ENCODE results near the gene ARL3. TPM values are rescaled to one million over a fixed set of nuclear protein-coding genes. Genes with fewer than 3 reads are reported as not detected.

Gene ARL3
- total RNA-seq, 2 donors from 2014 or later = 3.2 to 3.7 TPM

DNA sequence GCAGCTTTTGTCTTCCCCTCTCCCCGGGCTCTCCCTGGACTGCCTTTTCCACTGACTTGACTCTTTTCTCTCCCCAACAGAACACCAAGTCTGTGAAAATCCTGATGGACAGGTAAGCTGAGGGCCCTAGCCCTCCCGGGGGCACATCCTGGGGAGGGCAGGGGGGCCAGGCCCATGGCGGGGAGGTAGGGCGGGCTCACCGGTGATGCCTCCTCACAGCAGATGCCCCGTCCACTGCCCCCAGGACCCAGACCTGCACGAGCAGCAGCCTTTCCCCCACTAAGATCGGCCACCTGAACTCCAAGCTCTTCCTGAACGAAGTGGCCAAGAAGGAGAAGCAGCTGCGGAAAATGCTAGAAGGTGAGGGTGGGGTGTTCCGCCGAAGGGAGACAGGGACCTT is 58.2 kb downstream of the ARL3 start:
- Mint-ChIP-seq H3K36me3 (ENCODE audit: low read depth) (peaks cover 2% of the 10 kb centered on the region), H3K4me1 (peaks cover 40% of the 10 kb centered on the region), H3K4me3 (no peak overlapping the region), H3K27me3 (no peaks in the 10 kb centered on the region), H3K27ac (no peak overlapping the region)
- DNase-seq (no peak), ATAC-seq (no peak)
- no peaks in the 10 kb centered on the region for H3K9me3 ChIP-seq (ENCODE audit: control insufficient read depth, low read length, poor library complexity, severe bottlenecking)

DNA sequence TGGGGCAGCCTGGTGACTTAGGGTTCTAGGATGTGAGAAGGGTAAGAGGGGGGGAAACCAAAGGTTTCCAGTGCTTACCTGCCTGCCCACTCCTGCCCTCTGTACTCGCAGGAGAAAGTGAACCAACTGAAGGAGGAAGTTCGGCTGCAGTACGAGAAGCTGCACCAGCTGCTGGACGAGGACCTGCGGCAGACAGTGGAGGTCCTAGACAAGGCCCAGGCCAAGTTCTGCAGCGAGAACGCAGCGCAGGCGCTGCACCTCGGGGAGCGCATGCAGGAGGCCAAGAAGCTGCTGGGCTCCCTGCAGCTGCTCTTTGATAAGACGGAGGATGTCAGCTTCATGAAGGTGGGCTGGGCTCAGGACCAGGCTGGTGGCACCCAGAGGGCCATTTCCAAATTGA is 59.2 kb downstream of the ARL3 start:
- Mint-ChIP-seq H3K4me1 (peaks cover 43% of the 10 kb centered on the region), H3K27ac (no peak overlapping the region), H3K36me3 (ENCODE audit: low read depth) (peaks cover 2% of the 10 kb centered on the region)

DNA sequence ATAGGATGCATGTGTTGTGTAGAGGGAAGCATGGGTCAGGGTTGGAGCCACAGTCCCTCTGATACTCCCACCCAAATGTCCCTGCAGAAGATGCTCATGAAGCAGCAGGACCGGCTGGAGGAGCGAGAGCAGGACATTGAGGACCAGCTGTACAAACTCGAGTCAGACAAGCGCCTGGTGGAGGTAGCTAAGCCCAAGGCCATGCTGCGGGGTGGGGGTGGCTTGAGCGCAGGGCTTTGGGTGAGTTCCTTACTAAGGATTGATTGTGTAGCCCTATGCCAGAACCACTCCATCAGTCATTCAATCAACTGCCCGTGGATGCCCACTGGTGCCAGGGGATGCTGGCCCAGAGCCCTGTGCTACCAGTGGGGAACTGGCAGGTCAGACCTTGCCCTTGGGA is 59.6 kb downstream of the ARL3 start:
- Mint-ChIP-seq H3K4me3 (no peak overlapping the region), H3K36me3 (ENCODE audit: low read depth) (peaks cover 2% of the 10 kb centered on the region), H3K4me1 (peaks cover 45% of the 10 kb centered on the region), H3K27ac (peak overlapping the region; percentile 99), H3K27me3 (no peaks in the 10 kb centered on the region)
- ATAC-seq (no peak), DNase-seq (no peak)
- H3K9me3 ChIP-seq (ENCODE audit: control insufficient read depth, low read length, poor library complexity, severe bottlenecking) = no peaks in the 10 kb centered on the region

More for the DNA sequence above, 59.2 kb downstream of the ARL3 start:
- no peaks in the 10 kb centered on the region for H3K9me3 ChIP-seq (ENCODE audit: control insufficient read depth, low read length, poor library complexity, severe bottlenecking)
- ATAC-seq (no peak), DNase-seq (no peak)
- Mint-ChIP-seq H3K27me3 (no peaks in the 10 kb centered on the region), H3K4me3 (no peak overlapping the region)

DNA sequence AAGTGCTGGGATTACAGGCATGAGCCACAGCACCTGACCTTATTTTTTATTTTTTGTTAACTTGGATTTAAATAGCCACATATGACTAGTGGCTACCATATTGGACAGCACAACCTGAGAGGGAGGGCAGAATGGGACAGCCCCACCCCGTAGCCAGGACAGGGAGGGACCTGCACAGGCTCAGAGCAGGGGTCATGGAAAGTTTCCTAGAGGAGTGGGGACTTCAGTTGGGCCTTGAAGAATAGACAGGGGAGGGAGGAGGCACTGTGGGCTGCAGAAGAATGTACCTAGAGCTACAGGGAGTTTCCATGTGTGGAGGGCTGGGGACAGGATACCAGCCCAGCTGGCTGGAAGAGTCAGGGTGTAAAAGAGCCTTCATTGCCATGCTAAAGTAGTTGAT is 61.1 kb downstream of the ARL3 start:
- H3K9me3 ChIP-seq (ENCODE audit: control insufficient read depth, low read length, poor library complexity, severe bottlenecking) = no peaks in the 10 kb centered on the region
- Mint-ChIP-seq H3K27ac (peak overlapping the region; percentile 99), H3K4me3 (no peak overlapping the region), H3K27me3 (no peaks in the 10 kb centered on the region), H3K4me1 (peaks cover 52% of the 10 kb centered on the region), H3K36me3 (ENCODE audit: low read depth) (peaks cover 2% of the 10 kb centered on the region)
- ATAC-seq (no peak), DNase-seq (no peak)

DNA sequence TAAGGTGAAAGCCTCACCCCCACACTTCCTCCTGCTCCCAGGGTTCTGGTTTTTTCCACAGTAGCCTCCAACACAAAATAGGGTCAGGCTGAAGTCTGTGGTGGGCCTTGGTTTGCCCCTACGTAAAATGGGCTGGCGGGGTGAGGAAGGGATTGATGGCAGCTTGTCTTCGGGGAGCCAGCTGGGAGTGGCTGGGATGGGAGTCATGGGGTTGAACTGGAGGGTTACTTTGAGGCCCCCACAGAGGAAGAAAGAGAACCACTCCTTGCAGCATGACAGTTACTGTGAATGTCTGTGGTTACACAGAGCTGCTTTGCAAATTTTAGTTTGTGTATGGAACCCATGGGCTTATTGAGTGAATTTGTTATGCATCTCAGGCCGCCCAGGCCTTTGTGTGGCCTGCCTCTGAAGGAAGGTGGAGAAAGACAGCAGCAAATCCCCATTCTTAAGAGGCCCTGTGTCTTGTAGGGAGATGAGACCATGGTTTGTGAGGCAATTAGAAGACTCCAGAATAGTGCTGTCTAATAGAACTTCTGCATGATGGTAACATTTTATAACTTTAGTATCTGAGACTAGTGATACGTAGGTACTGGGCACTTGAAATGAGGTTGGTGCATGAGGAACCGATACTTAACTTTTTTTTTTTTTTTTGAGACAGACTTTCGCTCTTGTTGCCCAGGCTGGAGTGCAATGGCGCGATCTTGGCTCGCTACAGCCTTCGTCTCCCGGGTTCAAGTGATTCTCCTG is 61.9 kb downstream of the ARL3 start:
- peaks cover 52% of the 10 kb centered on the region for H3K4me1 Mint-ChIP-seq
- no peaks in the 10 kb centered on the region for H3K27me3 Mint-ChIP-seq
- peak overlapping the region; percentile 99 for H3K27ac Mint-ChIP-seq
- ATAC-seq = no peak
- DNase-seq = no peak
- no peaks in the 10 kb centered on the region for H3K9me3 ChIP-seq (ENCODE audit: control insufficient read depth, low read length, poor library complexity, severe bottlenecking)
- H3K36me3 Mint-ChIP-seq (ENCODE audit: low read depth) = peaks cover 2% of the 10 kb centered on the region
- peak overlapping the region; percentile 62 for H3K4me3 Mint-ChIP-seq

DNA sequence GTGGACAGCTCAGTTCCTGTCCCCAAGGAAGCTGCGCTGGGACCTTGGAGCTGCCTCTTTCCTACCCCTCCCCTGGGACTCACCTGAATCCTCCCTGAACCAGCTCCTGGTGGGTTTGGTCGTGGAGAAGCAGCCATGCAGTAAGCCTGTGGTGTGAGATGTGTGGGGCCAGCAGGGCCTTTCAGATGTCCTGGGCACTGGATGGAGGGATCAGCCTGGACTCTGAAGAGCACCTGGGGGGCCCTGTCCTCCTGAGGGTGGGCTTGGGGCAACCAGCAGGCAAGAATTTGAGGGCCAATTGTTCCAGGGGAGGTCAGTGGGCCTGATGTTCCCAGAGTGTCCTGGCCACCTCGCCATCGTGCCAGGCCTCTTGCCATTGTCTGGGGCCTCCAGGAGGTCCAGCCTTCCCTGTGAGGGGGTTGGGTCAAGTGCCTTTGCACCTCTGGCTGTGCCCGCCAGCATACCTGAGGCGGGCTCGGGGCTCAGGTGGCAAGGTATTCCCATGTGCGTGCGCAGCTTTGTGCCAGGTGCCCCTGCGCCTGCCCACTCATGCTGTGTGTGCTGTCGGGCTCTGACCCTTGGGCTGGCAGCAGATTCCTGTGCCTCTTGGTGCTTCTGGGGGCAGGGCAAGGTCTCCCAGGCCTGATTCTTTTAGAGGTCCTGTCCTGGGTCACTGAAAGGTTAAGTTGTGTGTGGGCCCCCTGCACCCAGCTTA is 62.6 kb downstream of the ARL3 start:
- ATAC-seq (no peak), DNase-seq (no peak)
- H3K27ac Mint-ChIP-seq = peak overlapping the region; percentile 99
- no peaks in the 10 kb centered on the region for H3K9me3 ChIP-seq (ENCODE audit: control insufficient read depth, low read length, poor library complexity, severe bottlenecking)
- peaks cover 54% of the 10 kb centered on the region for H3K4me1 Mint-ChIP-seq
- no peaks in the 10 kb centered on the region for H3K27me3 Mint-ChIP-seq
- H3K4me3 Mint-ChIP-seq = peak overlapping the region; percentile 62
- peaks cover 2% of the 10 kb centered on the region for H3K36me3 Mint-ChIP-seq (ENCODE audit: low read depth)

DNA sequence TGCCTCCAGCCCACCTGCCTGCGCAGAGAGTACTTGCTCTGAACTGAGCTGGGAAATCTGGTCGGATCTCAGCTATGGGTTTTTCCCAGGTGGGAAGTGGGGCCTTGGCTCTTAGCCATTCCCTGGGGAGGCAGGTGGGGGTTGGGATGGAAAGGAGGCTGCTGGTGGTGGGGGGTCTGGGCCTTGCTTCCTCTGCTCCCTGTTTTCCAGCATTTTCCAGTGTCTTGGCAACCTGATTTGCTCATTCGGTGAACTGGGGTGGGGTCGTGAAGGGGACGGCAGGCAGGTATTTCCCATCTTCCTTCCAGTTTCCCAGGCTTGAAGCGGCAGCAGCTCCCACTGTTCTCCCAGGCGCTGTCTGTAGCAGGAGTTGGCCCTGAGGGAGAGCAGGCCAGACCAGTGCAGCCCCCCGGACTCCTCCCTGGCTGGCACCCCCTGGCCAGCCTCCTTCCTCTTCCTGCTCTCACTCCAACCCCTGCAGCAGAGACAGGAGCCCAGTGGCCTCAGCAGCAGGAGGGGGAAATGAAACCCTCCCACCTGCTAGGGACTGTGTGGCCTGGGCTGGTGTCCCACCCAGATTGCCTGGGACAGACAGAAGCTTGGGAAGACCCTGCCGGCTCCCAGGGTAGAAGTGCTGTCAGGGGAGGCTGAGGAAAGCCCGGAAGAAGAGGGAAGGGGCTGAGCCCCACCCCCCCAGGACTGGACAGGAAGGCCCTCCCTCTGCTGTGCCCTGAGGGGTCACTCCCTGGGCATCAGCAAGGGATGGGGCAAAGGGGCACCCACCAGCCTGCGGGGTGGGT is 63.3 kb downstream of the ARL3 start:
- H3K27me3 Mint-ChIP-seq = no peaks in the 10 kb centered on the region
- no peaks in the 10 kb centered on the region for H3K9me3 ChIP-seq (ENCODE audit: control insufficient read depth, low read length, poor library complexity, severe bottlenecking)
- H3K27ac Mint-ChIP-seq = peak overlapping the region; percentile 99
- ATAC-seq (no peak), DNase-seq (no peak)
- H3K4me3 Mint-ChIP-seq = peak overlapping the region; percentile 62
- H3K36me3 Mint-ChIP-seq (ENCODE audit: low read depth) = peaks cover 2% of the 10 kb centered on the region
- peaks cover 62% of the 10 kb centered on the region for H3K4me1 Mint-ChIP-seq

DNA sequence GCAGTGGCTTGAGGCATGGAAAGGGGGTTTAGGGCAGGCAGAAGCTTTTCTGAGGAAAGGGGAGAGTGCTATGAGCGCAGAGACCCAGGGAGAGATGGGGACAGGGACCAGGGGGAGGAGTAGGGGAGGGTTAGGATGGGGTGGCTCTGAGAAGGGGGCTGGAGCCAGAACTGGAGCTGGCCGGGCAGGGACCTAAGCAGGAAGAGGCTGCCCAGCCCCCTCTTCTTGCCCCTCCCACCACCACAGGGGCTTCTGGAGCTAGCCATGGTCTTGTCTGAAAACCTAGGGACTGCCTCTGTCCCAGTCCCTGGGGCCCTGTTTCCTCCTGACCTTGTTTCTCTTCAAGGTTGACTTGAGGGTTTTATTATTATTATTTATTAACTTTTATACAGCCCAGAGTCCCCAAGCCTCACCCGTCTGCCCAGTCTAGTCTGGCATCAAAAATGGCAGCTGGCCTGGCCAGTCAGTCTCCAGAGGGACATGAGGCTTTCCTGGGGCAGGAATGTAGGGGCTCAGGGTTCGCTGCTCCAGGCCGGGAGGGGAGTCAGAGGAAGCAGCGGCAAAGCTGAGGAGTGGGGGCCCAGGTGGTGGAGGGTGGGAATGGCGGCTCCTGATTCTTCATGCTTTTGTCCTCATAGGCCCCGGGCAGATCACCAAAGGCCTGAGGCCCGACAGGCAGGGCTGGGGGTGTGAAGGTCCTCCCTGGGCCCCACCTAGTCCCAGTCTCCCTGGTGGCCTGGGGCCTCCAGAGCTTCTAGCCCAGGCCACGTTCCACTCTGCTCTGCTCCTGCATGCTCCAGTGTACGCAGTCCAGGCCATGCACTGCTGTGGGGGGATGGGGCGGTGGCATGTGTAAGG is 64.2 kb downstream of the ARL3 start:
- no peaks in the 10 kb centered on the region for H3K27me3 Mint-ChIP-seq
- peaks cover 4% of the 10 kb centered on the region for H3K36me3 Mint-ChIP-seq (ENCODE audit: low read depth)
- ATAC-seq = no peak
- H3K4me3 Mint-ChIP-seq = peak overlapping the region; percentile 99
- H3K4me1 Mint-ChIP-seq = peaks cover 63% of the 10 kb centered on the region
- peak overlapping the region; percentile 99 for H3K27ac Mint-ChIP-seq
- DNase-seq = no peak
- H3K9me3 ChIP-seq (ENCODE audit: control insufficient read depth, low read length, poor library complexity, severe bottlenecking) = no peaks in the 10 kb centered on the region

DNA sequence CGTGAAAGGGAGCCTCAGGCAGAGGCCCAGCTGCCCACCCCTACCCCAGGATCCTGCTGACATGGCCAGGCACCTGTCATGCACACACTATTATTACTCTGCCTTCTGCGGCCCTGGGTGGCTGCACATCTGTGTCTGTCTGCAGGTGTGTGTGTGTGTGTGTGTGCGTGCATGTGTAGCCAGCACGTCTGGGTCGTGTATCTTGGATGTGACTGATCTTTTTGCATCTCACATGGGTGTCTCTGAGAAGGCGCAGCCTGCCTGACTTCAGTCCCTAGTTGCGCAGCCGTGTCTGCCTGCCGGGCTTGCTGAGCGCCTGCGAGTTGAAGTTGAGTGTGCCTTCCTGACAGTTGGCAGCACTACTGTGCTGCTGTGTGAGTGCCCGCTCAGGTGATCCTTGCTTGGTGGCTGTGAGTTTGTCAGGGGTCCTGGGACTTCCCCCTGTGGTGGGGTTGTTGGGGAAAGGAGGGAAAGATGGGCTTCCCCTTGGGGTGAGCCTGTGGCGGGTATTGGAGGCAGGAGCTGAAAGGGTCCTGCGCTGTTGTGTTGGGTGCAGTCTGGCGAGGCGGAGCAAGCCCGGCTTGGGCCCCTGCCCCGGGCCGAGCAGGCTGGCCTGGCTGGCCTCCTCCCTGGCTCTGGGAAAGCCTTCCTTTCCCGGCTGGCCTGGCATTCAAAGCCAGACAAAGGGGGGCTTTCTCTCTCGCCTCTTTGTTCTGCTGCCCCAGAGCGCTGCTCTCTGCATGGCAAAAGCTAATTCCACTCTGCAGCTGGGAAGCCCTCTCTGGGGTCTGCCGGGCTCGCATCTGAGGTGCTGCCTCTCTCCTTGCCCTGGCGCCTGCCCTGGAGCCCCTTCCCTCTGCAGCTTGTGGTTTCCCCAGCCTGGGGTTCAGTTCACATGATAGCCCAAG is 65.1 kb downstream of the ARL3 start:
- DNase-seq (no peak), ATAC-seq (no peak)
- peak overlapping the region; percentile 99 for H3K27ac Mint-ChIP-seq
- H3K27me3 Mint-ChIP-seq = no peaks in the 10 kb centered on the region
- H3K4me3 Mint-ChIP-seq = peak overlapping the region; percentile 99
- H3K9me3 ChIP-seq (ENCODE audit: control insufficient read depth, low read length, poor library complexity, severe bottlenecking) = no peaks in the 10 kb centered on the region
- H3K36me3 Mint-ChIP-seq (ENCODE audit: low read depth) = peaks cover 4% of the 10 kb centered on the region
- peaks cover 63% of the 10 kb centered on the region for H3K4me1 Mint-ChIP-seq

DNA sequence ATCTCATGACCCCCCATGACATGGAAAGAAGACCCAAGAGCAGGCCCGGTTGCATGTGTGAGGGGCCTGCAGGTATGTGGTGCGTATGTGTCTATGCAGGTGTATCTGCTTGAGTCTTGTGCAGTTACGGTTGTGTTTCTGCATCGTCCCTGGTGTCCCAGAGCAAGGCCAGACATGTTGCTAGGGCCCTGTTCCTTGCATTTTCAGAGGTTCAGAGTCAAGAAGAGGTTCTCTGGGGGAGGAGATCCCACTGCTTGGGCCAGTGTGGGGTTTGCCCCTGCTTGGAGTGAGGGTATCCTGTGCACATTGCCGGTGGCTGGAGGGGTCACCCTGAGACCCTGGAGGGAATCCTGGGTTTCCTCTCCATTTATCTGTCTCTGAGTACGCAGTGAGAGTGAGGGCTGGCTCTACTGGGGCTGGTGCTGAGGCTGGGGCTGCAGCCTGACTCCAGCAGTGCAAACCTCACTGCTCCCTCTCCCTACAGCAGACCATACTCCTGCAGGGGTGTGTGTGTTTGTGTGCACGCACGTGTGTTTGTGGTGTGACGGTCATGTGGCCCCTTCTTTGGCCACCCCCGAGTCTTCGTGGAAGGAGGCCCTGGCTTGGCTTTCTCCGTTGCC is 65.8 kb downstream of the ARL3 start:
- DNase-seq (no peak), ATAC-seq (no peak)
- no peaks in the 10 kb centered on the region for H3K9me3 ChIP-seq (ENCODE audit: control insufficient read depth, low read length, poor library complexity, severe bottlenecking)
- Mint-ChIP-seq H3K27me3 (no peaks in the 10 kb centered on the region), H3K4me1 (peaks cover 62% of the 10 kb centered on the region), H3K27ac (peak overlapping the region; percentile 99), H3K36me3 (ENCODE audit: low read depth) (peaks cover 2% of the 10 kb centered on the region), H3K4me3 (peak overlapping the region; percentile 99)

DNA sequence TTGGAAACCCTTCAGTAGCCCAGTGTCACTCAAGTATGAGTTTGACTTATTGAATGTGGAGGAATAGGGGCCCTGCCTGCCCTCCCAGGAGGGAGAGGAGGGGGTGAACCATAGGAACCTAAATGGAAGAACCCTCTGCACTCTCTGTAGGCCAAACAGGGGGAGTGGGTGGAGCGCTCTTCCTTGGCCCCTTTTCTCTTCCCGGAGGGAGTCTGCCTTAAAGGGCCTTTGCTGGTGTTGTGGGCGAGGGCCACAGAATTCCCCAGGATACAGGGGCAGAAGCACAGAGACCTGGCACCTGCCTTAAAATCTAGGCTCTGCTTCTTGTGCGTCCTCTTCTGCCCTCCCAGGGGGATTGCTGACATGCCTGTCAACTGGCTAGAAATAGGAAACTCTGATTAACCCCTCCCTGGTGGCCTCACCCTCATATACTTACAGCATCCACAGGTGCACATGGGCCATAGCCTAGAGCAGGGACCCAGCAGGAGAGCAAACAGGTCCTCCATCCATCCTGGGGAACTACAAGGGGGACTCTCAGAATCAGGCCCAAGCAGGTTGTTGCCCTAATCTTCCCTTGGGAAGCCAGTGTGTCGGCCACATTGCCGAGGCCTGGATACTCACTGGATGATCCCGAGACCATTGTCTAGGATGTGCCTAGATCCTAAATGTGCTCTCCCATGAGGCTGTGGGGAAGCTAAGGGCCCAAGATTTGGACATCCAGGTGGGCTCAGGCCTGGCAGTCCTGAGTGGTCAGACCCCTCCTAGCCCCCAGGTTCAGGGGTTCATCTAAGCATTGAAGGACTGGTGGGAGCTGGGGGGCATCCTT is 66.5 kb downstream of the ARL3 start:
- no peaks in the 10 kb centered on the region for H3K27me3 Mint-ChIP-seq
- ATAC-seq = no peak

More for the DNA sequence above, 66.5 kb downstream of the ARL3 start:
- H3K9me3 ChIP-seq (ENCODE audit: control insufficient read depth, low read length, poor library complexity, severe bottlenecking) = no peaks in the 10 kb centered on the region
- H3K4me1 Mint-ChIP-seq = peaks cover 56% of the 10 kb centered on the region
- H3K27ac Mint-ChIP-seq = peak overlapping the region; percentile 99
- peaks cover 2% of the 10 kb centered on the region for H3K36me3 Mint-ChIP-seq (ENCODE audit: low read depth)
- H3K4me3 Mint-ChIP-seq = peak overlapping the region; percentile 99
- no peak for DNase-seq

Measured in T-helper 17 cell (primary cell).